HEK293T (cell line): Measurements from ENCODE around the gene SHD.
"Not testable (repeated sequence)": the region's sequence is repeated elsewhere in the genome, so short reads cannot be mapped to it uniquely, and the experiment has no call there.

Source experiments
- ARNT ChIP-seq: fragments of 450-650 bp; IDR thresholded peaks from 2 replicates; pipeline ENCODE4 v1.6.1; 2017; ENCODE audit warnings: mild to moderate bottlenecking
- CTBP1 ChIP-seq: fragments of 450-650 bp; IDR thresholded peaks from 2 replicates; pipeline ENCODE4 v1.6.1; 2016; ENCODE audit warnings: borderline replicate concordance
- ELF4 ChIP-seq: fragments of 450-650 bp; IDR thresholded peaks from 2 replicates; pipeline ENCODE4 v1.6.1; 2017; ENCODE audit warnings: antibody characterized with exemption
- FOXK2 ChIP-seq: fragments of 450-650 bp; IDR thresholded peaks from 2 replicates; pipeline ENCODE4 v1.6.1; 2016; ENCODE audit warnings: mild to moderate bottlenecking
- FOXM1 ChIP-seq: fragments of 450-650 bp; IDR thresholded peaks from 2 replicates; pipeline ENCODE4 v1.6.1; 2017; ENCODE audit warnings: mild to moderate bottlenecking, borderline replicate concordance
- SP1 ChIP-seq: fragments of 450-650 bp; IDR thresholded peaks from 2 replicates; pipeline ENCODE4 v1.6.1; 2017
- SUZ12 ChIP-seq: fragments of 450-650 bp; IDR thresholded peaks from 2 replicates; pipeline ENCODE4 v1.6.1; 2016; ENCODE audit warnings: mild to moderate bottlenecking

GRCh38 chr19:4232139-4232538 is 46.9 kb upstream of the SHD start:
- TF ChIP-seq FOXK2, ARNT, FOXM1, SUZ12, ELF4, SP1, CTBP1: not testable (repeated sequence)
